Measurements from ENCODE around the gene PRL.

- TF ChIP-seq POLR2A (IDR thresholded peaks at IDR 0.05) (no peak), CTCF (IDR thresholded peaks at IDR 0.05) (no peak), POLR2AphosphoS5 (IDR thresholded peaks at IDR 0.05) (no peak)
These were observed 12.1 kb upstream of the PRL start for GRCh38 chr6:22308939-22309338.
